Fibroblast of lung (primary cell): Measurements from ENCODE around the gene EMC9.

Experiments
- CTCF ChIP-seq, 2 donors: IDR thresholded peaks in 1 of 2; conservative IDR thresholded peaks in 1 of 2; 1 replicate in 1 of 2; 2 replicates in 1 of 2; pipeline ENCODE4 v1.5.1; 2011 to 2012; ENCODE audit warnings: low read length in 2 of 2, control low read depth in 1 of 2, inconsistent platforms in 1 of 2, low read depth in 1 of 2, mild to moderate bottlenecking in 1 of 2
- EZH2 ChIP-seq: IDR thresholded peaks from 2 replicates; pipeline ENCODE4 v1.5.1; 2012; ENCODE audit warnings: low read length, control low read depth, mild to moderate bottlenecking; ENCODE audit errors: missing control alignments

DNA sequence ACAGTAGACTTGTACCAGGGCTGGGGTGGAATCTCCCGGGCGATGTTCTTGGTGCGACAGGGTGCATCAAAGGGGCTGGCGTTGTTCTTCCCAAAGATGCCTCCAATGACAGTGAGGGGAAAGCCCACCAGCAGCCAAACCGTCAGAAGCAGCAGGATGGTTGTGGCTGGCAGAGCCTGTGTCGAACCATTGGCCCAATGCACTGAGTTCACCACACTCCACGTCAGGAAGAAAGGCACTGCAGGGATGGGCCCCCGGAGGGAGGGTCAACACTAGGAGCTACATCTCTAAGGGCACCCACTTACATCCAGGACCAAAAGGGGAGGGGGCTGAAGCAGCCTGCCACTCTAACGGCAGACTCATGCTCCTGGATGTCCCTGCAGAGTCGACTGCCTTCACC lies 49.0 kb upstream of the EMC9 start:
- no peak for TF ChIP-seq CTCF (conservative IDR thresholded peaks at IDR 0.05 in 1 of 2, IDR thresholded peaks at IDR 0.05 in 1 of 2; ENCODE audit: low read depth in 1 of 2, low read length in 2 of 2)
- TF ChIP-seq EZH2: no peak
